Measurements from ENCODE around the gene AHSG. TPM values are rescaled to one million over a fixed set of nuclear protein-coding genes. Genes with fewer than 3 reads are reported as not detected.

The AHSG gene
- total RNA-seq, 1 donor from 2014 or later: not detected

GRCh38 chr3:186605561-186606545, 7.0 kb upstream of the AHSG start:
- H3K27me3 Mint-ChIP-seq: peaks cover 6% of the 10 kb centered on the region
- no peak for ATAC-seq (ENCODE audit: low read depth)
- intact Hi-C loops (cut with micrococcal nuclease): no loop called here
- no peaks in the 10 kb centered on the region for H3K4me1 Mint-ChIP-seq
- no peaks in the 10 kb centered on the region for H3K9me3 Mint-ChIP-seq
- H3K36me3 Mint-ChIP-seq (ENCODE audit: low read depth): no peaks in the 10 kb centered on the region
- no peak overlapping the region for H3K27ac Mint-ChIP-seq
- no peak for DNase-seq
- POLR2A ChIA-PET: no interaction called here
- no peak for TF ChIP-seq CTCF (IDR thresholded peaks at IDR 0.05)
- CTCF ChIA-PET: no interaction called here
- H3K4me3 Mint-ChIP-seq: no peak overlapping the region

- intact Hi-C loops (cut with micrococcal nuclease): no loop called here
- Mint-ChIP-seq H3K9me3 (no peaks in the 10 kb centered on the region), H3K27ac (no peak overlapping the region), H3K4me3 (no peak overlapping the region), H3K27me3 (peaks cover 17% of the 10 kb centered on the region), H3K36me3 (ENCODE audit: low read depth) (no peaks in the 10 kb centered on the region), H3K4me1 (no peaks in the 10 kb centered on the region)
- ATAC-seq (ENCODE audit: low read depth): no peak
- no peak for DNase-seq
- no peak for TF ChIP-seq CTCF (IDR thresholded peaks at IDR 0.05)
- CTCF ChIA-PET: interaction anchor here (2.7 kb wide), 1 partner anchor 8 kb away, joined by 14 read pairs; no protein-coding TSS in a partner anchor
- POLR2A ChIA-PET: no interaction called here
Observed at GRCh38 chr3:186608624-186609215, 4.1 kb upstream of the AHSG start.

GRCh38 chr3:186609247-186609868, 3.5 kb upstream of the AHSG start:
- H3K36me3 Mint-ChIP-seq (ENCODE audit: low read depth): no peaks in the 10 kb centered on the region
- peaks cover 15% of the 10 kb centered on the region for H3K27me3 Mint-ChIP-seq
- no peak overlapping the region for H3K4me3 Mint-ChIP-seq
- peaks cover 1% of the 10 kb centered on the region for H3K4me1 Mint-ChIP-seq
- no peaks in the 10 kb centered on the region for H3K9me3 Mint-ChIP-seq
- no peak for ATAC-seq (ENCODE audit: low read depth)
- POLR2A ChIA-PET: no interaction called here
- no peak for TF ChIP-seq CTCF (IDR thresholded peaks at IDR 0.05)
- intact Hi-C loops (cut with micrococcal nuclease): no loop called here
- H3K27ac Mint-ChIP-seq: no peak overlapping the region
- CTCF ChIA-PET: interaction anchor here (2.7 kb wide), 1 partner anchor 7 kb away, joined by 14 read pairs; no protein-coding TSS in a partner anchor
- DNase-seq: no peak

- H3K9me3 Mint-ChIP-seq: no peaks in the 10 kb centered on the region
- ATAC-seq (ENCODE audit: low read depth): no peak
- CTCF ChIA-PET: interaction anchor here (7.7 kb wide), 1 partner anchor 211 kb away, joined by 187 read pairs; no protein-coding TSS in a partner anchor
- no peak overlapping the region for H3K27ac Mint-ChIP-seq
- H3K36me3 Mint-ChIP-seq (ENCODE audit: low read depth): no peaks in the 10 kb centered on the region
- DNase-seq: no peak
- no peak for TF ChIP-seq CTCF (IDR thresholded peaks at IDR 0.05)
- H3K27me3 Mint-ChIP-seq: peaks cover 20% of the 10 kb centered on the region
- peaks cover 11% of the 10 kb centered on the region for H3K4me1 Mint-ChIP-seq
- H3K4me3 Mint-ChIP-seq: no peak overlapping the region
- intact Hi-C loops (cut with micrococcal nuclease): loop anchor here (10.0 kb wide), 1 partner anchor 947 kb away; no protein-coding TSS in a partner anchor
- POLR2A ChIA-PET: interaction anchor here (0.6 kb wide), 1 partner anchor 162 kb away, joined by 4 read pairs; no protein-coding TSS in a partner anchor
Observed at GRCh38 chr3:186612065-186612464, 795 bp upstream of the AHSG start.
